ENCODE results near the gene NPAS2.

NPAS2 gene

GRCh38 chr2:100857341-100857740, 37.4 kb downstream of the NPAS2 start:
- no peak for DNase-seq

- peak; percentile 70 to 72 for DNase-seq
Measured at GRCh38 chr2:100857915-100858314, 38.0 kb downstream of the NPAS2 start.

GRCh38 chr2:100859902-100860301, 40.0 kb downstream of the NPAS2 start:
- DNase-seq: no peak

- no peak for DNase-seq
Measured at GRCh38 chr2:100861340-100861739, 41.4 kb downstream of the NPAS2 start.

GRCh38 chr2:100862081-100862480, 42.1 kb downstream of the NPAS2 start:
- no peak for DNase-seq

- DNase-seq: peak; percentile 78 to 82
Measured at GRCh38 chr2:100865816-100866460, 46.0 kb downstream of the NPAS2 start.

- no peak for DNase-seq
Measured at GRCh38 chr2:100868083-100868482, 48.1 kb downstream of the NPAS2 start.

GRCh38 chr2:100869120-100869519, 49.2 kb downstream of the NPAS2 start:
- DNase-seq: no peak

- peak in 1 of 2 donors; percentile 37 for DNase-seq
Measured at GRCh38 chr2:100870652-100871531, 51.0 kb downstream of the NPAS2 start.

- no peak for DNase-seq
Measured at GRCh38 chr2:100875516-100876230, 55.7 kb downstream of the NPAS2 start.

GRCh38 chr2:100876231-100876860, 56.4 kb downstream of the NPAS2 start:
- DNase-seq: no peak

- DNase-seq: no peak
Measured at GRCh38 chr2:100877555-100877954, 57.6 kb downstream of the NPAS2 start.

GRCh38 chr2:100878000-100878791, 58.3 kb downstream of the NPAS2 start:
- DNase-seq: no peak

GRCh38 chr2:100879296-100879695, 59.4 kb downstream of the NPAS2 start:
- DNase-seq: no peak

GRCh38 chr2:100880036-100880435, 60.1 kb downstream of the NPAS2 start:
- DNase-seq: no peak

GRCh38 chr2:100880730-100881129, 60.8 kb downstream of the NPAS2 start:
- no peak for DNase-seq

- DNase-seq: no peak
Measured at GRCh38 chr2:100882645-100883613, 63.0 kb downstream of the NPAS2 start.

- no peak for DNase-seq
Measured at GRCh38 chr2:100884145-100884621, 64.2 kb downstream of the NPAS2 start.

GRCh38 chr2:100886085-100886484, 66.1 kb downstream of the NPAS2 start:
- DNase-seq: no peak

- no peak for DNase-seq
Measured at GRCh38 chr2:100887039-100887578, 67.2 kb downstream of the NPAS2 start.
